Endothelial cell of umbilical vein (primary cell): ENCODE results near the gene SMARCAD1.

Source experiments
- EZH2 ChIP-seq: IDR thresholded peaks from 2 replicates; pipeline ENCODE4 v1.6.1; 2012; ENCODE audit warnings: borderline replicate concordance, low read depth, mild to moderate bottlenecking, moderate library complexity, low read length, inconsistent platforms; ENCODE audit not compliant: severe bottlenecking
- FOS ChIP-seq: IDR thresholded peaks from 2 replicates; pipeline ENCODE4 v1.6.1; 2011; ENCODE audit warnings: mild to moderate bottlenecking, low read length, moderate library complexity, borderline replicate concordance; ENCODE audit not compliant: insufficient read depth
- GATA2 ChIP-seq: IDR thresholded peaks from 2 replicates; pipeline ENCODE4 v1.7.0; 2011; ENCODE audit warnings: low read depth, mild to moderate bottlenecking, moderate library complexity, mixed read lengths, low read length; ENCODE audit not compliant: insufficient read length, insufficient read depth
- JUN ChIP-seq: IDR thresholded peaks from 2 replicates; pipeline ENCODE4 v1.6.1; 2011; ENCODE audit warnings: borderline replicate concordance, low read depth; ENCODE audit not compliant: insufficient read length, insufficient read depth
- MYC ChIP-seq: IDR thresholded peaks from one replicate; pipeline ENCODE4 v1.6.1; 2011; ENCODE audit warnings: mild to moderate bottlenecking, low read depth, low read length
- POLR2A ChIP-seq: IDR thresholded peaks from 2 replicates; pipeline ENCODE4 v1.6.1; 2012; ENCODE audit warnings: low read depth, mild to moderate bottlenecking, control low read depth, low read length
- POLR2AphosphoS5 ChIP-seq: IDR thresholded peaks from 2 replicates; pipeline ENCODE4 v1.6.1; 2012; ENCODE audit warnings: low read depth, mild to moderate bottlenecking, control low read depth, low read length, moderate library complexity; ENCODE audit not compliant: insufficient read depth
- TF ChIP-seq, protein P1 (sequence below), 2 donors: IDR thresholded peaks; 1 replicate in 1 of 2; 2 replicates in 1 of 2; pipeline ENCODE4 v1.5.1; 2011; ENCODE audit warnings: low read length in 2 of 2, mild to moderate bottlenecking in 2 of 2, moderate library complexity in 2 of 2, control low read depth in 1 of 2, inconsistent platforms in 1 of 2, low read depth in 1 of 2; ENCODE audit not compliant: insufficient read depth in 1 of 2; ENCODE audit errors: extremely low read depth in 1 of 2

DNA sequence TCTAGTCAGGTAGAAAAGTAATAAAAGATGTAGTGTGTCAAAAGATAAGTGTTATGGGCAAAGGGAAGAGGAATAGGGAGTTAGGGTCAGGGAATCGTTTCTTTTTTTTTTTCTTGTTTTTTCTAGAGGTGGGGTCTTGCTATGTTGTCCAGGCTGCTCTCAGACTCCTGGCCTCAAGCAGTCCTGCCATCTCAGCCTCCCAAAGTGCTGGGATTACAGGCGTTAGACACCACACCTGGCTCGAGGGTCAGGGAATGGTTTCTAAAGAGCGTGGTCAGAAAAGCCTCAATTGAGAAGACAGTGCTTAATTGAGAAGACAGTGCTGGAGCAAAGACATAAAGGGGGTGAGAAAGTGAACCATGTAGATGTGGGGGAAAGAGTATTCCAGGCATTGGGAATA is 19.1 kb downstream of the SMARCAD1 start:
- TF ChIP-seq, protein P1, sequence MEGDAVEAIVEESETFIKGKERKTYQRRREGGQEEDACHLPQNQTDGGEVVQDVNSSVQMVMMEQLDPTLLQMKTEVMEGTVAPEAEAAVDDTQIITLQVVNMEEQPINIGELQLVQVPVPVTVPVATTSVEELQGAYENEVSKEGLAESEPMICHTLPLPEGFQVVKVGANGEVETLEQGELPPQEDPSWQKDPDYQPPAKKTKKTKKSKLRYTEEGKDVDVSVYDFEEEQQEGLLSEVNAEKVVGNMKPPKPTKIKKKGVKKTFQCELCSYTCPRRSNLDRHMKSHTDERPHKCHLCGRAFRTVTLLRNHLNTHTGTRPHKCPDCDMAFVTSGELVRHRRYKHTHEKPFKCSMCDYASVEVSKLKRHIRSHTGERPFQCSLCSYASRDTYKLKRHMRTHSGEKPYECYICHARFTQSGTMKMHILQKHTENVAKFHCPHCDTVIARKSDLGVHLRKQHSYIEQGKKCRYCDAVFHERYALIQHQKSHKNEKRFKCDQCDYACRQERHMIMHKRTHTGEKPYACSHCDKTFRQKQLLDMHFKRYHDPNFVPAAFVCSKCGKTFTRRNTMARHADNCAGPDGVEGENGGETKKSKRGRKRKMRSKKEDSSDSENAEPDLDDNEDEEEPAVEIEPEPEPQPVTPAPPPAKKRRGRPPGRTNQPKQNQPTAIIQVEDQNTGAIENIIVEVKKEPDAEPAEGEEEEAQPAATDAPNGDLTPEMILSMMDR (IDR thresholded peaks at IDR 0.05; ENCODE audit: extremely low read depth in 1 of 2, insufficient read depth in 1 of 2, low read depth in 1 of 2, low read length in 2 of 2): no peak
- TF ChIP-seq POLR2AphosphoS5 (no peak), POLR2A (no peak), EZH2 (no peak), FOS (no peak), JUN (no peak), MYC (no peak), GATA2 (no peak)
